Breast epithelium (tissue), 3 donors: ENCODE measurements around the gene COL23A1.

Experiments
- CTCF ChIP-seq, 3 donors: fragments of 450-650 bp; IDR thresholded peaks; one replicate each; pipeline ENCODE4 v1.5.1; 2016 to 2017; ENCODE audit warnings: antibody characterized with exemption in 3 of 3, mild to moderate bottlenecking in 3 of 3, moderate library complexity in 3 of 3
- POLR2A ChIP-seq: fragments of 450-650 bp; IDR thresholded peaks from one replicate; pipeline ENCODE4 v1.6.1; 2016; ENCODE audit warnings: antibody characterized with exemption, mild to moderate bottlenecking, moderate library complexity
- POLR2AphosphoS5 ChIP-seq, 3 donors: sonication (generic); formaldehyde crosslinking; IDR thresholded peaks; one replicate each; pipeline ENCODE4 v1.6.1; 2017; ENCODE audit warnings: antibody characterized with exemption in 3 of 3

- TF ChIP-seq CTCF (IDR thresholded peaks at IDR 0.05) (no peak), POLR2A (no peak), POLR2AphosphoS5 (IDR thresholded peaks at IDR 0.05) (no peak)
Measured at GRCh38 chr5:178301641-178302040, 288.6 kb downstream of the COL23A1 start.
